OCI-LY7 (cell line): ENCODE measurements around the gene VOPP1. TPM values are rescaled to one million over a fixed set of nuclear protein-coding genes. Genes with fewer than 3 reads are reported as not detected.

ENCODE experiments used
- BruUV-seq: library from RNA; stranded (reverse); fragments of 400-500 nt; replicated peaks from 2 replicates; lab custom pipeline; 2021; lab: Mats Ljungman, UMichigan
- CTCF ChIA-PET: fragments of 300-600 bp; sonication (Branson Sonifier 250); formaldehyde crosslinking; loops from one replicate; lab custom pipeline; 2022; ENCODE audit warnings: antibody characterized with exemption; ENCODE audit not compliant: unreplicated experiment; lab: Charles Lee
- POLR2A ChIA-PET: fragments of 300-600 bp; sonication (Branson Sonifier 250); formaldehyde crosslinking; loops from one replicate; lab custom pipeline; 2022; ENCODE audit warnings: antibody characterized with exemption; lab: Charles Lee
- DNase-seq: peaks from one replicate; pipeline ENCODE4 v3.0.0-alpha.2; 2015; ENCODE audit warnings: low spot score
- H2AFZ ChIP-seq: fragments of 200-600 bp; sonication (generic), shearing (Covaris generic); 2 replicates; pipeline ENCODE4 v1.6.1; 2014; ENCODE audit warnings: mild to moderate bottlenecking, antibody characterized with exemption, low read length, moderate library complexity
- H3K27ac ChIP-seq: fragments of 200-600 bp; sonication (generic); 2 replicates; pipeline ENCODE4 v1.5.1; 2014; ENCODE audit warnings: mixed run types, low read depth, mild to moderate bottlenecking, moderate library complexity, low read length, inconsistent platforms; ENCODE audit not compliant: poor library complexity, severe bottlenecking
- H3K36me3 ChIP-seq: fragments of 200-600 bp; sonication (generic); 2 replicates; pipeline ENCODE4 v1.6.1; 2014; ENCODE audit warnings: mild to moderate bottlenecking, antibody characterized with exemption, low read length, moderate library complexity, mixed read lengths; ENCODE audit not compliant: insufficient read depth
- H3K4me1 ChIP-seq: fragments of 200-600 bp; sonication (generic); 2 replicates; pipeline ENCODE4 v1.5.1; 2014; ENCODE audit warnings: mild to moderate bottlenecking, low read length; ENCODE audit not compliant: insufficient read depth, poor library complexity, severe bottlenecking
- H3K4me2 ChIP-seq: fragments of 200-600 bp; sonication (generic); 2 replicates; pipeline ENCODE4 v1.6.1; 2014; ENCODE audit warnings: mild to moderate bottlenecking, low read length
- H3K4me3 ChIP-seq: fragments of 200-600 bp; sonication (generic); 2 replicates; pipeline ENCODE4 v1.5.1; 2014; ENCODE audit warnings: mild to moderate bottlenecking, low read depth, low read length; ENCODE audit not compliant: poor library complexity, severe bottlenecking
- H3K79me2 ChIP-seq: fragments of 200-600 bp; sonication (generic); 2 replicates; pipeline ENCODE4 v1.6.1; 2016; ENCODE audit warnings: low read depth, mild to moderate bottlenecking, low read length, moderate library complexity, mixed read lengths; ENCODE audit not compliant: insufficient read depth
- H3K9me2 ChIP-seq: fragments of 200-600 bp; sonication (generic); 2 replicates; pipeline ENCODE4 v1.6.1; 2016; ENCODE audit warnings: mild to moderate bottlenecking, low read length, mixed read lengths; ENCODE audit not compliant: insufficient read depth
- H3K9me3 ChIP-seq: fragments of 200-600 bp; sonication (generic); 2 replicates; pipeline ENCODE4 v1.6.1; 2014; ENCODE audit warnings: mild to moderate bottlenecking, mixed run types, low read length, mixed read lengths
- H4K20me1 ChIP-seq: fragments of 200-600 bp; sonication (generic); 2 replicates; pipeline ENCODE4 v1.6.1; 2014; ENCODE audit warnings: mild to moderate bottlenecking, antibody characterized with exemption, low read length, moderate library complexity, mixed read lengths; ENCODE audit not compliant: insufficient read depth
- EZH2phosphoT487 ChIP-seq: fragments of 200-600 bp; sonication (generic); IDR thresholded peaks from 2 replicates; pipeline ENCODE4 v1.6.1; 2018; ENCODE audit warnings: low read depth, borderline replicate concordance, mild to moderate bottlenecking, mixed run types, antibody characterized with exemption, low read length, moderate library complexity, mixed read lengths
- intact Hi-C: fragments of 100-400 bp; cut with micrococcal nuclease; formaldehyde crosslinking; loops from one replicate; pipeline ENCODE4 v1.10.0; 2022; ENCODE audit not compliant: unreplicated experiment
- total RNA-seq, 2 experiments: library from RNA; depleted of rRNA in 1 of 2; stranded (reverse); fragments of >200 nt in 1 of 2; shearing (Covaris generic) in 1 of 2; gene quantifications; 2 replicates each; pipeline ENCODE4 v1.2.3, GENCODE V29; 2014 to 2022
- TF ChIP-seq, protein P1 (sequence below): fragments of 200-600 bp; sonication (generic); conservative IDR thresholded peaks from 2 replicates; pipeline ENCODE4 v1.5.1; 2014; ENCODE audit warnings: mild to moderate bottlenecking, antibody characterized with exemption, low read length, moderate library complexity, mixed read lengths

Gene VOPP1
- total RNA-seq, 2 experiments from 2014 or later = 68.8 to 72.1 TPM

DNA sequence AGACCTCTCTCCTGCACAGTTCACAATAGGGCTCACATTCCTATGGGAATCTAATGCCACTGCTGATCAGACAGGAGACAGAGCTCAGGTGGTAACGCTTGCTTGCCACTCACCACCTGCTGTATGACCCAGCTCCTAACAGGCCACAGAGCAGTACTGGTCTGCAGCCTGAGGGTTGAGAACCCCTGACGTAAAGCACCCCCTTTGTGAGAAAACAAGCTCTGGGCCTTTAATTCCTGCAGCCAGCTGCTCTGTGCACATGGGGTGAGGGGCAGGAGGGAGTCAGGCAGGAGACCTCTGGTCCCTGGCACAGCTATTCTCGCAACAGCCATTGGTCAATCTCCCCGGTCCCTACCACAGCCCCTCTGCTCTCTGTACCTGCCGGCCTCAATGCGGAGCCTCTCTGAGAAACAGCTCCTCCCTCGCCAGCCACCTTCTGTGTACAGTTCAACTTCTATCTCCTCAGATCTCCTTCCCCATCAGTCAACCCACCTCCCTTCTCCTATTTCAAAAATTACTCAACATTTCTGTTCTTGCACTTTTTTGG lies 105.2 kb downstream of the VOPP1 start:
- no peak overlapping the region for H2AFZ ChIP-seq
- H3K4me3 ChIP-seq = no peak overlapping the region
- no peaks in the 10 kb centered on the region for H3K9me2 ChIP-seq
- no peaks in the 10 kb centered on the region for H3K79me2 ChIP-seq
- ChIA-PET CTCF (no interaction called here), POLR2A (no interaction called here)
- intact Hi-C loops = no loop called here
- no peak for DNase-seq
- peaks cover 31% of the 10 kb centered on the region for H3K4me1 ChIP-seq
- H3K36me3 ChIP-seq = peaks cover 58% of the 10 kb centered on the region
- TF ChIP-seq EZH2phosphoT487 = no peak
- H3K4me2 ChIP-seq = no peak overlapping the region
- no peaks in the 10 kb centered on the region for H4K20me1 ChIP-seq
- BruUV-seq = no TSS peak
- no peaks in the 10 kb centered on the region for H3K9me3 ChIP-seq
- H3K27ac ChIP-seq = no peak overlapping the region

DNA sequence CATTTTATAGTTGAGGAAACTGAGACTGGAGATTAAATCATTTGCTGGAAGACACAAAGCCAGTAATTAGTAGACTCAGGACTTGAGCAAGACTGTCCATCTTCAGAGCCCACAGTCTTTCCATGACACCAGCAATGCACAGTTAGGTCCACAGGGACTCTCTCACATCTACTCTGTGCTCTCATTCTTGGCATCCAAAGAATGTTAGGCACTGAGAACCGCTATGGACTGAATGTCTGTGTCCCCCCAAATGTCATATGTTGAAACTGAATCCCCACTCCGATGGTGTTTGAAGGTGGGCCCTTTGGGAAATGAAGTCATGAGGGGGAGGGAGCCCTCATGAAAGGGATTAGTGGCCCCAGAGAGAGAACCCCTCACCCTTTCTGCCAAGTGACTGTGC lies 106.6 kb downstream of the VOPP1 start:
- intact Hi-C loops = no loop called here
- BruUV-seq = no TSS peak
- no peaks in the 10 kb centered on the region for H3K9me3 ChIP-seq
- DNase-seq = no peak
- peaks cover 56% of the 10 kb centered on the region for H3K36me3 ChIP-seq
- no peak for TF ChIP-seq EZH2phosphoT487
- TF ChIP-seq, protein P1, sequence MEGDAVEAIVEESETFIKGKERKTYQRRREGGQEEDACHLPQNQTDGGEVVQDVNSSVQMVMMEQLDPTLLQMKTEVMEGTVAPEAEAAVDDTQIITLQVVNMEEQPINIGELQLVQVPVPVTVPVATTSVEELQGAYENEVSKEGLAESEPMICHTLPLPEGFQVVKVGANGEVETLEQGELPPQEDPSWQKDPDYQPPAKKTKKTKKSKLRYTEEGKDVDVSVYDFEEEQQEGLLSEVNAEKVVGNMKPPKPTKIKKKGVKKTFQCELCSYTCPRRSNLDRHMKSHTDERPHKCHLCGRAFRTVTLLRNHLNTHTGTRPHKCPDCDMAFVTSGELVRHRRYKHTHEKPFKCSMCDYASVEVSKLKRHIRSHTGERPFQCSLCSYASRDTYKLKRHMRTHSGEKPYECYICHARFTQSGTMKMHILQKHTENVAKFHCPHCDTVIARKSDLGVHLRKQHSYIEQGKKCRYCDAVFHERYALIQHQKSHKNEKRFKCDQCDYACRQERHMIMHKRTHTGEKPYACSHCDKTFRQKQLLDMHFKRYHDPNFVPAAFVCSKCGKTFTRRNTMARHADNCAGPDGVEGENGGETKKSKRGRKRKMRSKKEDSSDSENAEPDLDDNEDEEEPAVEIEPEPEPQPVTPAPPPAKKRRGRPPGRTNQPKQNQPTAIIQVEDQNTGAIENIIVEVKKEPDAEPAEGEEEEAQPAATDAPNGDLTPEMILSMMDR = no peak
- H3K79me2 ChIP-seq = no peaks in the 10 kb centered on the region
- no peak overlapping the region for H3K4me2 ChIP-seq
- no peaks in the 10 kb centered on the region for H3K9me2 ChIP-seq
- no peaks in the 10 kb centered on the region for H4K20me1 ChIP-seq
- no peak overlapping the region for H3K4me3 ChIP-seq
- CTCF ChIA-PET = no interaction called here
- H2AFZ ChIP-seq = no peak overlapping the region
- no peak overlapping the region for H3K27ac ChIP-seq
- peaks cover 31% of the 10 kb centered on the region for H3K4me1 ChIP-seq
- POLR2A ChIA-PET = no interaction called here

DNA sequence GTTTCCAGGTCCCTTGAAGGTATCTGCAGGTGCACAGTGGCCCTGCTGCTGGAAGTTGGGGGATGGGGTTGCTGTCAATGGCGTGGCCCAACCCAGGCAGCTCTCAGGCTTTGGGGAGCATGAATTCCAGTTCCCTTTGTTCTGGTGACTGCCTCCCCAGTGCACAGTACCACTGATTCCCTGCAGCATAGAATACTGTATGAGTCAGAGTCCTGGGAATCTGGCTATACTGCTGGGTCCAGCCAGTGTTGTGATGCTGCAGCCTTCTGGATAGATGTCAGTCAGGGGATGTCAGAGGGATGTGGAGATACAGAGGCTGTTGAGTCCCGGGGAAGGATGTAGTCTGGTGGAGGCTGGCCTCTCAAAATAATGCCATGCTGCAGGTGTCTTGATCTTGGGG lies 107.9 kb downstream of the VOPP1 start:
- Histone ChIP-seq H3K4me3 (no peak overlapping the region), H3K36me3 (peaks cover 49% of the 10 kb centered on the region), H3K9me2 (no peaks in the 10 kb centered on the region), H3K79me2 (no peaks in the 10 kb centered on the region), H3K4me2 (no peak overlapping the region), H4K20me1 (no peaks in the 10 kb centered on the region), H3K4me1 (peaks cover 18% of the 10 kb centered on the region), H3K27ac (no peak overlapping the region), H3K9me3 (peaks cover 1% of the 10 kb centered on the region; the same call in 1 of the 2 replicates), H2AFZ (no peak overlapping the region)
- TF ChIP-seq EZH2phosphoT487 = no peak
- TF ChIP-seq, protein P1 = no peak
- no TSS peak for BruUV-seq
- CTCF ChIA-PET = no interaction called here
- DNase-seq = no peak
- intact Hi-C loops = no loop called here
- POLR2A ChIA-PET = no interaction called here
